OCI-LY3 (cell line): ENCODE data around the gene GOLGA8N.
"Not testable (repeated sequence)": the region's sequence is repeated elsewhere in the genome, so short reads cannot be mapped to it uniquely, and the experiment has no call there.

ENCODE experiments used
- H2AFZ ChIP-seq: fragments of 200-600, 300-600 bp; shearing (Covaris generic); 2 replicates; pipeline ENCODE4 v1.6.0; 2014; ENCODE audit warnings: antibody characterized with exemption, low read depth, low read length
- H3K27ac ChIP-seq: fragments of 200-600, 300-600 bp; sonication (generic); 2 replicates; pipeline ENCODE4 v1.5.1; 2014; ENCODE audit warnings: mild to moderate bottlenecking, low read length, moderate library complexity, mixed read lengths
- H3K27me3 ChIP-seq: fragments of 200-600, 300-600 bp; sonication (generic); 2 replicates; pipeline ENCODE4 v1.6.1; 2014; ENCODE audit warnings: low read depth, low read length, mixed read lengths
- H3K36me3 ChIP-seq: fragments of 200-600, 300-600 bp; sonication (generic); replicated peaks from 2 replicates; pipeline ENCODE3; 2014; ENCODE audit warnings: low read depth, low read length, mixed read lengths
- H3K4me1 ChIP-seq: fragments of 300-600, 200-600 bp; sonication (generic); 2 replicates; pipeline ENCODE4 v1.6.1; 2014; ENCODE audit warnings: low read length, mixed read lengths
- H3K4me2 ChIP-seq: fragments of 200-600, 300-600 bp; sonication (generic); 2 replicates; pipeline ENCODE4 v1.6.1; 2014; ENCODE audit warnings: low read length, mixed read lengths
- H3K4me3 ChIP-seq: fragments of 300-600, 200-600 bp; sonication (generic); 2 replicates; pipeline ENCODE4 v1.5.1; 2014; ENCODE audit warnings: antibody characterized with exemption, mild to moderate bottlenecking, low read length, moderate library complexity
- H3K79me2 ChIP-seq: fragments of 300-600, 200-600 bp; shearing (Covaris generic); 2 replicates; pipeline ENCODE4 v1.6.1; 2014; ENCODE audit warnings: mild to moderate bottlenecking, low read length, mixed read lengths
- H3K9ac ChIP-seq: fragments of 300-600, 200-600 bp; shearing (Covaris generic); 2 replicates; pipeline ENCODE4 v1.6.0; 2014; ENCODE audit warnings: mild to moderate bottlenecking, low read length, moderate library complexity
- H3K9me3 ChIP-seq: fragments of 200-600, 300-600 bp; shearing (Covaris generic); 2 replicates; pipeline ENCODE4 v1.6.1; 2014; ENCODE audit warnings: low read length, mixed read lengths; ENCODE audit not compliant: insufficient read depth
- H4K20me1 ChIP-seq: fragments of 200-600, 300-600 bp; sonication (generic); 2 replicates; pipeline ENCODE4 v1.6.1; 2016; ENCODE audit warnings: low read length, mixed read lengths; ENCODE audit not compliant: insufficient read depth
- CTCF ChIP-seq: fragments of 200-600, 300-600 bp; sonication (generic); IDR thresholded peaks from 2 replicates; pipeline ENCODE4 v1.5.1; 2014; ENCODE audit warnings: antibody characterized with exemption, low read length, low read depth
- EZH2phosphoT487 ChIP-seq: fragments of 200-600 bp; shearing (Covaris generic); IDR thresholded peaks from 2 replicates; pipeline ENCODE4 v1.6.1; 2018; ENCODE audit warnings: antibody characterized with exemption, mixed run types, low read depth

GOLGA8N gene

GRCh38 chr15:32614712-32615050 lies 21.4 kb downstream of the GOLGA8N start:
- Histone ChIP-seq H3K4me2 (peak overlapping the region; percentile 17), H3K27ac (peak overlapping the region; percentile 79), H3K9ac (peak overlapping the region; percentile 94), H3K4me3 (peak overlapping the region; percentile 82), H3K79me2 (peaks cover 45% of the 10 kb centered on the region)
- H3K9me3 ChIP-seq, H3K36me3 ChIP-seq, H4K20me1 ChIP-seq, H3K4me1 ChIP-seq, H2AFZ ChIP-seq, H3K27me3 ChIP-seq: not testable (repeated sequence)

GRCh38 chr15:32615051-32615870 lies 22.0 kb downstream of the GOLGA8N start, which contains the start of gene ARHGAP11A:
Gene ARHGAP11A (plus strand): TSS chr15:32615504. CDS start chr15:32616212, 708 bp downstream.
- Histone ChIP-seq H3K4me3 (peak within 1 kb of the TSS; percentile 82), H3K79me2 (peaks cover 51% of the 10 kb centered on the region), H3K27ac (peak within 1 kb of the TSS; percentile 79), H3K4me2 (peak within 1 kb of the TSS; percentile 70), H3K9ac (peak within 1 kb of the TSS; percentile 94)
- H2AFZ ChIP-seq, H3K9me3 ChIP-seq, H3K4me1 ChIP-seq, H4K20me1 ChIP-seq, H3K36me3 ChIP-seq, H3K27me3 ChIP-seq: not testable (repeated sequence)

GRCh38 chr15:32615871-32616426 lies 22.7 kb downstream of the GOLGA8N start:
- Histone ChIP-seq H3K79me2 (peaks cover 51% of the 10 kb centered on the region), H3K27ac (peak overlapping the region; percentile 79), H3K4me3 (peak overlapping the region; percentile 82), H3K4me2 (peak overlapping the region; percentile 70), H3K9ac (peak overlapping the region; percentile 94)
- not testable (repeated sequence) for H2AFZ ChIP-seq, H3K4me1 ChIP-seq, H3K27me3 ChIP-seq, H3K36me3 ChIP-seq, H3K9me3 ChIP-seq, H4K20me1 ChIP-seq

GRCh38 chr15:32636410-32636809 lies 43.2 kb downstream of the GOLGA8N start:
- Histone ChIP-seq H3K4me3 (no peak overlapping the region), H3K4me1 (no peaks in the 10 kb centered on the region), H3K9me3 (no peaks in the 10 kb centered on the region), H3K27me3 (no peaks in the 10 kb centered on the region), H3K79me2 (peaks cover 5% of the 10 kb centered on the region; the same call in 1 of the 2 replicates), H3K36me3 (peaks cover 74% of the 10 kb centered on the region), H3K9ac (no peak overlapping the region), H3K27ac (no peak overlapping the region), H3K4me2 (no peak overlapping the region), H2AFZ (no peak overlapping the region), H4K20me1 (no peaks in the 10 kb centered on the region)
- no peak for TF ChIP-seq EZH2phosphoT487
- no peak for TF ChIP-seq CTCF

- no peak for TF ChIP-seq EZH2phosphoT487
- TF ChIP-seq CTCF = no peak
- Histone ChIP-seq H3K27ac (no peak overlapping the region), H4K20me1 (no peaks in the 10 kb centered on the region), H3K36me3 (peaks cover 77% of the 10 kb centered on the region), H3K79me2 (peaks cover 5% of the 10 kb centered on the region; the same call in 1 of the 2 replicates), H3K4me2 (no peak overlapping the region), H2AFZ (no peak overlapping the region), H3K4me3 (no peak overlapping the region), H3K9me3 (no peaks in the 10 kb centered on the region), H3K4me1 (no peaks in the 10 kb centered on the region), H3K9ac (no peak overlapping the region), H3K27me3 (no peaks in the 10 kb centered on the region)
Observed at GRCh38 chr15:32636908-32637567, 43.8 kb downstream of the GOLGA8N start.
